Upper lobe of left lung (tissue), 4 donors: Measurements from ENCODE around the gene MTMR11.

Experiments
- CTCF ChIP-seq, 6 experiments: fragments of 450-650 bp in 4 of 6; fragments of 200-600 bp in 2 of 6; sonication (generic) in 2 of 6; IDR thresholded peaks; one replicate each; pipeline ENCODE4 v1.5.1; 2016 to 2019; ENCODE audit warnings: antibody characterized with exemption in 6 of 6
- POLR2A ChIP-seq, 4 donors: fragments of 450-650 bp; IDR thresholded peaks; one replicate each; pipeline ENCODE4 v1.5.1; 2016 to 2017; ENCODE audit warnings: antibody characterized with exemption in 4 of 4, mild to moderate bottlenecking in 2 of 4

- TF ChIP-seq CTCF (IDR thresholded peaks at IDR 0.05) (no peak), POLR2A (IDR thresholded peaks at IDR 0.05) (no peak)
These were observed 30.1 kb downstream of the MTMR11 start for GRCh38 chr1:149906570-149907075.
